Neutrophil (primary cell): ENCODE measurements around the gene PVRIG.
A peak's percentile ranks its signal among the peaks of the same experiment; 100 is the strongest.
"Not testable (repeated sequence)": the region's sequence is repeated elsewhere in the genome, so short reads cannot be mapped to it uniquely, and the experiment has no call there.

Experiments used
- H3K27ac ChIP-seq: fragments of 200-600 bp; sonication (generic); 2 replicates; pipeline ENCODE4 v1.5.1; 2016; ENCODE audit warnings: mild to moderate bottlenecking, moderate library complexity
- H3K27me3 ChIP-seq: fragments of 200-600 bp; sonication (generic); 2 replicates; pipeline ENCODE4 v1.6.0; 2016; ENCODE audit warnings: mild to moderate bottlenecking
- H3K36me3 ChIP-seq: fragments of 200-600 bp; sonication (generic); 2 replicates; pipeline ENCODE4 v1.5.1; 2017
- H3K4me1 ChIP-seq, 2 experiments: fragments of 200-600 bp in 1 of 2; sonication (generic) in 1 of 2; 1 replicate in 1 of 2; 2 replicates in 1 of 2; pipeline versions ENCODE4 v1.5.1 to v1.6.1; 2013 to 2016; ENCODE audit warnings: low read depth in 1 of 2, low read length in 1 of 2, mild to moderate bottlenecking in 1 of 2, moderate library complexity in 1 of 2; ENCODE audit not compliant: control insufficient read depth in 1 of 2, insufficient read depth in 1 of 2
- H3K4me3 ChIP-seq, 2 experiments: fragments of 200-600 bp in 1 of 2; sonication (generic) in 1 of 2; 1 replicate in 1 of 2; 2 replicates in 1 of 2; pipeline ENCODE4 v1.5.1; 2013 to 2016; ENCODE audit warnings: low read depth in 1 of 2, low read length in 1 of 2, mild to moderate bottlenecking in 1 of 2, moderate library complexity in 1 of 2
- H3K9me3 ChIP-seq: fragments of 200-600 bp; sonication (generic); 2 replicates; pipeline ENCODE4 v1.5.1; 2016
- CTCF ChIP-seq: fragments of 200-600 bp; sonication (generic); IDR thresholded peaks from 2 replicates; pipeline ENCODE4 v1.5.1; 2016; ENCODE audit warnings: antibody characterized with exemption

Gene PVRIG

GRCh38 chr7:100174582-100174981, 45.2 kb upstream of the PVRIG start:
- peaks cover 19 to 33% of the 10 kb centered on the region in 2 experiments for H3K4me1 ChIP-seq
- H3K27ac ChIP-seq = no peak overlapping the region
- H3K36me3 ChIP-seq = no peaks in the 10 kb centered on the region
- no peaks in the 10 kb centered on the region for H3K9me3 ChIP-seq
- no peak overlapping the region for H3K4me3 ChIP-seq
- TF ChIP-seq CTCF = no peak
- peaks cover 70% of the 10 kb centered on the region for H3K27me3 ChIP-seq

- H3K36me3 ChIP-seq = no peaks in the 10 kb centered on the region
- H3K27me3 ChIP-seq = peaks cover 68% of the 10 kb centered on the region
- H3K4me1 ChIP-seq = peaks cover 19 to 33% of the 10 kb centered on the region in 2 experiments
- H3K9me3 ChIP-seq = no peaks in the 10 kb centered on the region
- no peak for TF ChIP-seq CTCF
- H3K27ac ChIP-seq = no peak overlapping the region
- no peak overlapping the region for H3K4me3 ChIP-seq
Observed at GRCh38 chr7:100175296-100175935, 44.3 kb upstream of the PVRIG start.

- H3K4me1 ChIP-seq = peaks cover 15 to 27% of the 10 kb centered on the region in 2 experiments
- no peaks in the 10 kb centered on the region for H3K36me3 ChIP-seq
- no peak for TF ChIP-seq CTCF
- peaks cover 68% of the 10 kb centered on the region for H3K27me3 ChIP-seq
- H3K9me3 ChIP-seq = no peaks in the 10 kb centered on the region
- peak overlapping the region; percentile 73 to 83 for H3K4me3 ChIP-seq
- peak overlapping the region; percentile 38 for H3K27ac ChIP-seq
Observed at GRCh38 chr7:100176096-100177044, 43.4 kb upstream of the PVRIG start.

- Histone ChIP-seq H3K27me3 (peaks cover 61% of the 10 kb centered on the region), H3K9me3 (no peaks in the 10 kb centered on the region), H3K4me3 (peak within 1 kb of the TSS; percentile 73 to 83), H3K36me3 (no peaks in the 10 kb centered on the region), H3K27ac (peak within 1 kb of the TSS; percentile 38), H3K4me1 (peaks cover 15 to 19% of the 10 kb centered on the region in 2 experiments)
- peak; percentile 15 for TF ChIP-seq CTCF
Observed at GRCh38 chr7:100177045-100178001, 42.4 kb upstream of the PVRIG start, which contains the start of the genes GPC2 and STAG3. TSS of gene GPC2 (minus strand) at chr7:100177381. CDS start at chr7:100177199, 182 bp downstream. TSS of gene STAG3 (plus strand) at chr7:100177918. CDS start at chr7:100180557, 2,639 bp downstream.

- peaks cover 45% of the 10 kb centered on the region for H3K27me3 ChIP-seq
- not testable (repeated sequence) for H3K4me3 ChIP-seq, H3K27ac ChIP-seq, H3K9me3 ChIP-seq, H3K36me3 ChIP-seq
- H3K4me1 ChIP-seq = peaks cover 15 to 19% of the 10 kb centered on the region in 2 experiments
Observed at GRCh38 chr7:100180084-100180483, 39.7 kb upstream of the PVRIG start.

- H3K4me1 ChIP-seq, H3K36me3 ChIP-seq, H3K4me3 ChIP-seq, H3K9me3 ChIP-seq, H3K27ac ChIP-seq: not testable (repeated sequence)
- H3K27me3 ChIP-seq = peaks cover 35% of the 10 kb centered on the region
Observed at GRCh38 chr7:100182616-100183015, 37.1 kb upstream of the PVRIG start.

- not testable (repeated sequence) for H3K4me3 ChIP-seq, H3K9me3 ChIP-seq, H3K27ac ChIP-seq, H3K36me3 ChIP-seq, H3K4me1 ChIP-seq
- peaks cover 31% of the 10 kb centered on the region for H3K27me3 ChIP-seq
Observed at GRCh38 chr7:100183090-100183489, 36.7 kb upstream of the PVRIG start.
